Mammary epithelial cell (primary cell): Measurements from ENCODE around the gene SLC4A8.

Experiments used
- CTCF ChIP-seq, 2 donors: IDR thresholded peaks in 1 of 2; conservative IDR thresholded peaks in 1 of 2; 2 replicates each; pipeline ENCODE4 v1.5.1; 2011 to 2012; ENCODE audit warnings: inconsistent platforms in 2 of 2, low read length in 2 of 2, mild to moderate bottlenecking in 2 of 2, control low read depth in 1 of 2, low read depth in 1 of 2; ENCODE audit not compliant: insufficient read depth in 1 of 2; ENCODE audit errors: extremely low read depth in 1 of 2
- EZH2 ChIP-seq: IDR thresholded peaks from 2 replicates; pipeline ENCODE4 v1.6.1; 2012; ENCODE audit warnings: low read length, inconsistent platforms, borderline replicate concordance

GRCh38 chr12:51393676-51394545 is 30.7 kb upstream of the SLC4A8 start:
- no peak for TF ChIP-seq CTCF (conservative IDR thresholded peaks at IDR 0.05 in 1 of 2, IDR thresholded peaks at IDR 0.05 in 1 of 2; ENCODE audit: extremely low read depth in 1 of 2, insufficient read depth in 1 of 2, low read depth in 1 of 2, low read length in 2 of 2)
- no peak for TF ChIP-seq EZH2
